ENCODE results near the gene ZYG11B. TPM values are rescaled to one million over a fixed set of nuclear protein-coding genes. Genes with fewer than 3 reads are reported as not detected.
"Not testable (repeated sequence)": the region's sequence is repeated elsewhere in the genome, so short reads cannot be mapped to it uniquely, and the experiment has no call there.

ZYG11B gene
- total and polyA plus RNA-seq, 9 of the 15 experiments (the other 6 are each of a cell fraction or from before 2014, with no cell fraction given) = 4.9 to 22.2 (median 12.2) TPM

DNA sequence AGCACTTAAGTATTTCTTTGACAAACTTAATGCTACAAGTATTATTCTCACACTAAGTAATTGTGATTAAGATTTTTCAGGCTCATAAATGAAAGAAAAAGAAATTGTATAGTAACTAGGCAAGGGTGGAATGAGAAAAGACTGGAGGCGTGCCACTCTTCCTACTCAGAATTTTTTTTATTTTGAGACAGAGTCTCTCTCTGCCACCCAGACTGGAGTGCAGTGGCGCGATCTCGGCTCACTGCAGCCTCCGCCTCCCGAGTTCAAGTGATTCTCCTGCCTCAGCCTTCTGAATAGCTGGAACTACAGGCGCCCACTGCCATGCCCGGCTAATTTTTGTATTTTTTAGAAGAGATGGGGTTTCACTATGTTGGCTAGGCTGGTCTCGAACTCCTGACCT lies 9.1 kb downstream of the ZYG11B start:
- 93% methylated on average over 9 of the region's 9 CpGs for WGBS (ENCODE audit: insufficient coverage, low coverage, missing lambda C conversion rate)
- not testable (repeated sequence) for FAIRE-seq

DNA sequence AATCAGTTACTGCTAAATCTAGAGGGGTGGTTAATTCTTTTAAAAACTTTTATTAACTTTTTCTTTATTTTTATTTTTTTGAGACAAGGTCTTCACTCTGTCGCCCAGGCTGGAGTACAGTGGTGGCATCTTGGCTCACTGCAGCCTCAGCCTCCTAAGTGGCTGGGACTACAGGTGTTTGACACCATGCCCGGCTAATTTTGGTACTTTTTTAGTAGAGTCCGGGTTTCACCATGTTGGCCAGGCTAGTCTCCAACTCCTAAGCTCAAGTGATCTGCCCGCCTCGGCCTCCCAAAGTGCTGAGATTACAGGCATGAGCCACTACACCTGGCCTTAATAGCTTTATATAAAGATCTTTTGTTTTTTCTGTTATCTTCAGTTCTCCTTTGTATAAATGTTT lies 11.9 kb downstream of the ZYG11B start:
- intact Hi-C loops (cut with micrococcal nuclease) = no loop called here
- no peak for DNase-seq (ENCODE audit: extremely low read depth in 1 of 4, low spot score in 3 of 4)
- no peak overlapping the region for H3K27ac ChIP-seq (ENCODE audit: extremely low read depth, low read depth, low read length)
- WGBS (ENCODE audit: insufficient coverage, low coverage, missing lambda C conversion rate) = 86% methylated on average over 5 of the region's 5 CpGs
- ChIA-PET CTCF (ENCODE audit: low intra/inter-chr PET ratio) (interaction anchor here (0.6 kb wide), 2 partner anchors 64 to 379 kb away, joined by 3 to 5 read pairs; no protein-coding TSS in a partner anchor), POLR2A (interaction anchor here (0.6 to 1.7 kb wide), 4 partner anchors 11 to 716 kb away, joined by 3 to 6 read pairs (median 4); no protein-coding TSS in a partner anchor)
- BruUV-seq (replicated peaks) = no TSS peak
- in situ Hi-C loops (cut with MboI) = no loop called here
- no peak overlapping the region for H3K4me2 ChIP-seq (ENCODE audit: insufficient read depth, low read length)
- peaks cover 12 to 13% of the 10 kb centered on the region in 2 experiments; a peak in 4 of 5 replicates for H3K4me1 ChIP-seq (replicated peaks in 1 of 2; ENCODE audit: control insufficient read depth in 2 of 2, insufficient read depth in 2 of 2, low read length in 2 of 2)
- no peaks in the 10 kb centered on the region for H3K9me3 ChIP-seq (replicated peaks; ENCODE audit: control insufficient read depth, insufficient read depth, low read depth, low read length)
- peaks cover 18% of the 10 kb centered on the region; the same call in 1 of the 3 replicates for H3K79me2 ChIP-seq (ENCODE audit: control insufficient read depth, insufficient read depth, low read length)
- no peaks in the 10 kb centered on the region for H3K9me1 ChIP-seq (ENCODE audit: control insufficient read depth, insufficient read depth, low read length)
- H4K20me1 ChIP-seq (replicated peaks; ENCODE audit: control insufficient read depth, insufficient read depth, low read length) = no peaks in the 10 kb centered on the region
- no peak overlapping the region for H2AFZ ChIP-seq (ENCODE audit: low read depth, low read length)
- FAIRE-seq = no peak
- no peak overlapping the region for H3K4me3 ChIP-seq
- ATAC-seq = no peak
- no peaks in the 10 kb centered on the region; the same call in 2 of the 3 replicates for H3K36me3 ChIP-seq (ENCODE audit: control insufficient read depth, insufficient read depth, low read length)
- no peaks in the 10 kb centered on the region for H3K27me3 ChIP-seq (ENCODE audit: control insufficient read depth in 2 of 2, insufficient read depth in 2 of 2, low read length in 2 of 2)
- no peak overlapping the region for H3K9ac ChIP-seq (ENCODE audit: insufficient read depth in 1 of 2, low read depth in 2 of 2, low read length in 2 of 2)
- TF ChIP-seq ZBTB1 (CRISPR knock-in tag; IDR thresholded peaks at IDR 0.05; ENCODE audit: borderline replicate concordance, low read depth) (no peak), U2AF1 (optimal IDR thresholded peaks at IDR 0.05; ENCODE audit: low read depth, low read length) (no peak), MXI1 (IDR thresholded peaks at IDR 0.05; ENCODE audit: low read depth, low read length) (no peak), MCM7 (IDR thresholded peaks at IDR 0.05) (no peak), ADNP (tag; IDR thresholded peaks at IDR 0.05) (no peak)
- TF ChIP-seq, protein P1, sequence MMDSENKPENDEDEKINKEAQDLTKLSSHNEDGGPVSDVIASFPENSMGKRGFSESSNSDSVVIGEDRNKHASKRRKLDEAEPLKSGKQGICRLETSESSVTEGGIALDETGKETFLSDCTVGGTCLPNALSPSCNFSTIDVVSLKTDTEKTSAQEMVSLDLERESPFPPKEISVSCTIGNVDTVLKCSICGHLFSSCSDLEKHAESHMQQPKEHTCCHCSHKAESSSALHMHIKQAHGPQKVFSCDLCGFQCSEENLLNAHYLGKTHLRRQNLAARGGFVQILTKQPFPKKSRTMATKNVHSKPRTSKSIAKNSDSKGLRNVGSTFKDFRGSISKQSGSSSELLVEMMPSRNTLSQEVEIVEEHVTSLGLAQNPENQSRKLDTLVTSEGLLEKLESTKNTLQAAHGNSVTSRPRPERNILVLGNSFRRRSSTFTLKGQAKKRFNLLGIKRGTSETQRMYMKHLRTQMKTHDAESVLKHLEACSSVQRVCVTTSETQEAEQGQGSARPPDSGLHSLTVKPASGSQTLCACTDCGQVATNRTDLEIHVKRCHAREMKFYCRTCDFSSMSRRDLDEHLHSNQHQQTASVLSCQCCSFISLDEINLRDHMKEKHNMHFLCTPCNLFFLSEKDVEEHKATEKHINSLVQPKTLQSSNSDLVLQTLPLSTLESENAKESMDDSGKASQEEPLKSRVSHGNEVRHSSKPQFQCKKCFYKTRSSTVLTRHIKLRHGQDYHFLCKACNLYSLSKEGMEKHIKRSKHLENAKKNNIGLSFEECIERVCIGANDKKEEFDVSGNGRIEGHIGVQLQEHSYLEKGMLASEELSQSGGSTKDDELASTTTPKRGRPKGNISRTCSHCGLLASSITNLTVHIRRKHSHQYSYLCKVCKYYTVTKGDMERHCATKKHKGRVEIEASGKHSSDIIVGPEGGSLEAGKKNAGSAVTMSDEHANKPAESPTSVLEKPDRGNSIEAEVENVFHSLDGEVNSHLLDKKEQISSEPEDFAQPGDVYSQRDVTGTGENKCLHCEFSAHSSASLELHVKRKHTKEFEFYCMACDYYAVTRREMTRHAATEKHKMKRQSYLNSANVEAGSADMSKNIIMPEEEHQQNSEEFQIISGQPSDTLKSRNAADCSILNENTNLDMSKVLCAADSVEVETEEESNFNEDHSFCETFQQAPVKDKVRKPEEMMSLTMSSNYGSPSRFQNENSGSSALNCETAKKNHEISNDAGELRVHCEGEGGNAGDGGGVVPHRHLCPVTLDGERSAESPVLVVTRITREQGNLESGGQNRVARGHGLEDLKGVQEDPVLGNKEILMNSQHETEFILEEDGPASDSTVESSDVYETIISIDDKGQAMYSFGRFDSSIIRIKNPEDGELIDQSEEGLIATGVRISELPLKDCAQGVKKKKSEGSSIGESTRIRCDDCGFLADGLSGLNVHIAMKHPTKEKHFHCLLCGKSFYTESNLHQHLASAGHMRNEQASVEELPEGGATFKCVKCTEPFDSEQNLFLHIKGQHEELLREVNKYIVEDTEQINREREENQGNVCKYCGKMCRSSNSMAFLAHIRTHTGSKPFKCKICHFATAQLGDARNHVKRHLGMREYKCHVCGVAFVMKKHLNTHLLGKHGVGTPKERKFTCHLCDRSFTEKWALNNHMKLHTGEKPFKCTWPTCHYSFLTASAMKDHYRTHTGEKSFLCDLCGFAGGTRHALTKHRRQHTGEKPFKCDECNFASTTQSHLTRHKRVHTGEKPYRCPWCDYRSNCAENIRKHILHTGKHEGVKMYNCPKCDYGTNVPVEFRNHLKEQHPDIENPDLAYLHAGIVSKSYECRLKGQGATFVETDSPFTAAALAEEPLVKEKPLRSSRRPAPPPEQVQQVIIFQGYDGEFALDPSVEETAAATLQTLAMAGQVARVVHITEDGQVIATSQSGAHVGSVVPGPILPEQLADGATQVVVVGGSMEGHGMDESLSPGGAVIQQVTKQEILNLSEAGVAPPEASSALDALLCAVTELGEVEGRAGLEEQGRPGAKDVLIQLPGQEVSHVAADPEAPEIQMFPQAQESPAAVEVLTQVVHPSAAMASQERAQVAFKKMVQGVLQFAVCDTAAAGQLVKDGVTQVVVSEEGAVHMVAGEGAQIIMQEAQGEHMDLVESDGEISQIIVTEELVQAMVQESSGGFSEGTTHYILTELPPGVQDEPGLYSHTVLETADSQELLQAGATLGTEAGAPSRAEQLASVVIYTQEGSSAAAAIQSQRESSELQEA (IDR thresholded peaks at IDR 0.05; ENCODE audit: low read depth) = no peak

More for the DNA sequence above, 9.1 kb downstream of the ZYG11B start:
- H3K27ac ChIP-seq (ENCODE audit: extremely low read depth, low read depth, low read length); intact Hi-C loops (cut with micrococcal nuclease); H3K9me3 ChIP-seq (replicated peaks; ENCODE audit: control insufficient read depth, insufficient read depth, low read depth, low read length); BruUV-seq (replicated peaks); in situ Hi-C loops (cut with MboI); H3K4me3 ChIP-seq; H3K36me3 ChIP-seq (ENCODE audit: control insufficient read depth, insufficient read depth, low read length); H3K9me1 ChIP-seq (ENCODE audit: control insufficient read depth, insufficient read depth, low read length); DNase-seq (ENCODE audit: extremely low read depth in 1 of 4, low spot score in 3 of 4); H4K20me1 ChIP-seq (replicated peaks; ENCODE audit: control insufficient read depth, insufficient read depth, low read length); H3K27me3 ChIP-seq (ENCODE audit: control insufficient read depth in 2 of 2, insufficient read depth in 2 of 2, low read length in 2 of 2); H3K4me2 ChIP-seq (ENCODE audit: insufficient read depth, low read length); H2AFZ ChIP-seq (ENCODE audit: low read depth, low read length); CTCF ChIA-PET (ENCODE audit: low intra/inter-chr PET ratio); H3K9ac ChIP-seq (ENCODE audit: insufficient read depth in 1 of 2, low read depth in 2 of 2, low read length in 2 of 2); ATAC-seq: not testable (repeated sequence)
- H3K79me2 ChIP-seq (ENCODE audit: control insufficient read depth, insufficient read depth, low read length) = peaks cover 11% of the 10 kb centered on the region; the same call in 2 of the 3 replicates
- POLR2A ChIA-PET = interaction anchor here (1.2 kb wide), 1 partner anchor 22 kb away, joined by 3 read pairs; no protein-coding TSS in a partner anchor
- peaks cover 10 to 12% of the 10 kb centered on the region in 2 experiments; a peak in 4 of 5 replicates for H3K4me1 ChIP-seq (replicated peaks in 1 of 2; ENCODE audit: control insufficient read depth in 2 of 2, insufficient read depth in 2 of 2, low read length in 2 of 2)

Data from K562 (cell line).